Measurements from ENCODE around the gene LSM12. TPM values are rescaled to one million over a fixed set of nuclear protein-coding genes. Genes with fewer than 3 reads are reported as not detected.

LSM12 gene
- total and polyA plus RNA-seq, 2 of the 8 experiments (the other 6 are each of a cell fraction or from before 2014, with no cell fraction given) = 69.8 to 142 TPM

DNA sequence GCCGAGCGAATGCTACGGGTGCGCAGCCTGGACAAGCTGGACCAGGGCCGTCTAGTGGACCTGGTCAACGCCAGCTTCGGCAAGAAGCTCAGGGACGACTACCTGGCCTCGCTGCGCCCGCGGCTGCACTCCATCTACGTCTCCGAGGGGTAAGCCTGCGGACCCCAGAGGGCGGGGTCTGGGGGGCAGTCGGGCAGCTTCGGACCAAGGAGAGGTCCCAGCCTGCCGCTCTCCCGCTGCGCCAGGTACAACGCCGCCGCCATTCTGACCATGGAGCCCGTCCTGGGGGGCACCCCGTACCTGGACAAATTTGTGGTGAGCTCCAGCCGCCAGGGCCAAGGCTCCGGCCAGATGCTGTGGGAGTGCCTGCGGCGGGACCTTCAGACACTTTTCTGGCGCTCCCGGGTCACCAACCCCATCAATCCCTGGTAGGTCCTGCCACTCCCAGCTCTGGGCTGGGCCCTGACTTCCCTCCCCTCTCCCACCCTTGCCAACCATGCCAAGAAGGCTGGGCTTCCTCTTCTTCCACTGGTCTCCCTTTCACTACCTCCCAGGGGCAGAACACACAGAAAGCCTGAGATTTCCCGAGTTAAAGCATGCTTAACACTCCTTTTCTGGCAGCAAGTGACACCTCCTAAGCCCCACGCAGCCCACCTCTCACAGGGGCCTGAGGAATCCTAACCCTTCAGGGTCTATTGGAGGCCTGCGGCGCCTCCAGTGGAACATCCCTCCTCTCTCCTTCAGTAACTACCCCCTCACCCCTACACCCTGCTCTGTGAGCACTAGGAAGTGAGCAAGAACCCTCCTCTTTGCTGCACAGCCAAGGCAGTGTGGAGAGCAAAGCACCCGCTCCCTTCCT lies 58.9 kb downstream of the LSM12 start (continued):
- TF ChIP-seq EP300 (IDR thresholded peaks at IDR 0.05; ENCODE audit: borderline replicate concordance in 1 of 2, low read depth in 2 of 2, low read length in 2 of 2) (no peak), TCF12 (IDR thresholded peaks at IDR 0.05; ENCODE audit: low read depth, low read length) (no peak), RNF2 (IDR thresholded peaks at IDR 0.05; ENCODE audit: borderline replicate concordance, low read depth, low read length, missing control alignments, poor library complexity, severe bottlenecking) (no peak), BACH1 (IDR thresholded peaks at IDR 0.05; ENCODE audit: low read length) (no peak), POLR2A (IDR thresholded peaks at IDR 0.05; ENCODE audit: control extremely low read depth in 1 of 2, low read depth in 2 of 2, low read length in 2 of 2) (peak in 1 of 2 experiments; percentile 46; a peak in 1 of 3 replicates), KDM1A (IDR thresholded peaks at IDR 0.05; ENCODE audit: borderline replicate concordance, low read length) (no peak), EZH2 (IDR thresholded peaks at IDR 0.05; ENCODE audit: low read depth, low read length, severe bottlenecking) (no peak), SAP30 (IDR thresholded peaks at IDR 0.05; ENCODE audit: insufficient read depth, insufficient replicate concordance, low read length) (no peak), CHD1 (IDR thresholded peaks at IDR 0.05; ENCODE audit: low read depth, low read length) (no peak), CHD2 (IDR thresholded peaks at IDR 0.05; ENCODE audit: low read length) (no peak), SP4 (IDR thresholded peaks at IDR 0.05; ENCODE audit: low read length) (no peak), TBP (IDR thresholded peaks at IDR 0.05; ENCODE audit: low read depth, low read length) (0 out of 2 replicates have a peak, but pooled peaks have one; percentile 4), HDAC6 (IDR thresholded peaks at IDR 0.05; ENCODE audit: low read depth, low read length) (no peak)

All from H1 (cell line).